SIG-M5 treated with dmso at 0.1 percent for 504 hours (cell line): ENCODE data around the gene AIF1.

ENCODE experiments used
- DNase-seq: peaks from one replicate; lab custom pipeline; 2025; ENCODE audit not compliant: unreplicated experiment; lab: John Stamatoyannopoulos, UW

Gene AIF1

GRCh38 chr6:31614684-31615578, at the start of gene AIF1:
Gene AIF1 (plus strand): TSS chr6:31615234. CDS start chr6:31615330, 96 bp downstream.
- peak; percentile 61 for DNase-seq

GRCh38 chr6:31567531-31568370, 47.3 kb upstream of the AIF1 start:
- no peak for DNase-seq

- DNase-seq = peak; percentile 76
Measured at GRCh38 chr6:31568537-31568961, 46.5 kb upstream of the AIF1 start.

GRCh38 chr6:31569861-31570536, 45.0 kb upstream of the AIF1 start:
- no peak for DNase-seq

GRCh38 chr6:31572041-31572911, 42.8 kb upstream of the AIF1 start, which contains the start of gene LTA:
Gene LTA (plus strand): TSS chr6:31572289. CDS start chr6:31572743, 454 bp downstream.
- no peak for DNase-seq

- no peak for DNase-seq
Measured at GRCh38 chr6:31573239-31574105, 41.6 kb upstream of the AIF1 start.

- DNase-seq = no peak
Measured at GRCh38 chr6:31574106-31575061, 40.6 kb upstream of the AIF1 start.

- DNase-seq = peak; percentile 93
Measured at GRCh38 chr6:31575335-31575901, 39.6 kb upstream of the AIF1 start, which contains the start of gene TNF. Gene TNF (plus strand): TSS chr6:31575565. CDS start chr6:31575742, 177 bp downstream.

- DNase-seq = no peak
Measured at GRCh38 chr6:31575952-31576685, 38.9 kb upstream of the AIF1 start.

GRCh38 chr6:31576897-31577578, 38.0 kb upstream of the AIF1 start:
- DNase-seq = peak; percentile 41

GRCh38 chr6:31577579-31577966, 37.5 kb upstream of the AIF1 start:
- no peak for DNase-seq

GRCh38 chr6:31578184-31579118, 36.6 kb upstream of the AIF1 start:
- DNase-seq = no peak

- no peak for DNase-seq
Measured at GRCh38 chr6:31579119-31579505, 35.9 kb upstream of the AIF1 start.

GRCh38 chr6:31579546-31580437, 35.2 kb upstream of the AIF1 start:
- no peak for DNase-seq

- DNase-seq = no peak
Measured at GRCh38 chr6:31580438-31580740, 34.6 kb upstream of the AIF1 start.
